Measurements from ENCODE around the gene PDK1.

PDK1 gene

GRCh38 chr2:172596776-172597175 lies 40.9 kb downstream of the PDK1 start:
- Mint-ChIP-seq H3K36me3 (ENCODE audit: low read depth) (peaks cover 39% of the 10 kb centered on the region), H3K4me1 (ENCODE audit: low read depth) (peaks cover 7% of the 10 kb centered on the region), H3K9me3 (no peaks in the 10 kb centered on the region), H3K4me3 (no peak overlapping the region), H3K27me3 (ENCODE audit: low read depth) (no peaks in the 10 kb centered on the region), H3K27ac (no peak overlapping the region)

DNA sequence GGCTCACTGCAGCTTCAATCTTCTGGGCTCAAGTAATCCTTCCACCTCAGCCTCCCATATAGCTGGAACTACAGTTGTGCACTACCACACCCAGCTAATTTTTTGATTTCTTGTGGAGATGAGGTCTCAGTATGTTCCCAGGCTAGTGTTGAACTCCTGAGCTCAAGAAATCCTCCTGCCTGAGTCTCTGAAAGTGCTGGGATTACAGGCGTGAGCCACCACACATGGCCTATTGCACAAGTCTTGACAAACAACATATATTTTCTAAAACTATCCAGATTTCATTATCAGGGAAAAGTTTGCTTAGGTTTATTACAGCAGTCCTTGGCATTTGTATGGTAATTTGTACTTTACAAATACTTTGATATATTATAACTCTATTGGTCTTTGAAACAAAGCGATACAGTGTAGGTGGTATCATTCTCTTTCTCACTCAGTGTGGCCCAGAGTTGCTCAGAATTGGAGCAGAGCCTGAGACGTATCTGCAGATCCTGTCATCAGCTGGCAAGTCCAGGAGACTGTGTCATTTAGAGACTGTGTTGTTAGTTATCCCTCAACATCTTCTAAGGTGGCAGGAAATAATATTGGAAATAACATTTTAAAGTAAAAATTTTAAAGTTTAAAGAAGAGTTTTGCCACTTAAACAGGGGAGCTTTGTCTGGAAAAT lies 41.4 kb downstream of the PDK1 start:
- Mint-ChIP-seq H3K9me3 (no peaks in the 10 kb centered on the region), H3K4me1 (ENCODE audit: low read depth) (peaks cover 5% of the 10 kb centered on the region), H3K27ac (no peak overlapping the region), H3K4me3 (no peak overlapping the region), H3K27me3 (ENCODE audit: low read depth) (no peaks in the 10 kb centered on the region), H3K36me3 (ENCODE audit: low read depth) (peaks cover 37% of the 10 kb centered on the region)

- Mint-ChIP-seq H3K4me3 (no peak overlapping the region), H3K9me3 (no peaks in the 10 kb centered on the region), H3K4me1 (ENCODE audit: low read depth) (peaks cover 4% of the 10 kb centered on the region), H3K27me3 (ENCODE audit: low read depth) (no peaks in the 10 kb centered on the region), H3K36me3 (ENCODE audit: low read depth) (peaks cover 49% of the 10 kb centered on the region), H3K27ac (no peak overlapping the region)
Observed at GRCh38 chr2:172599947-172600346, 44.1 kb downstream of the PDK1 start.

DNA sequence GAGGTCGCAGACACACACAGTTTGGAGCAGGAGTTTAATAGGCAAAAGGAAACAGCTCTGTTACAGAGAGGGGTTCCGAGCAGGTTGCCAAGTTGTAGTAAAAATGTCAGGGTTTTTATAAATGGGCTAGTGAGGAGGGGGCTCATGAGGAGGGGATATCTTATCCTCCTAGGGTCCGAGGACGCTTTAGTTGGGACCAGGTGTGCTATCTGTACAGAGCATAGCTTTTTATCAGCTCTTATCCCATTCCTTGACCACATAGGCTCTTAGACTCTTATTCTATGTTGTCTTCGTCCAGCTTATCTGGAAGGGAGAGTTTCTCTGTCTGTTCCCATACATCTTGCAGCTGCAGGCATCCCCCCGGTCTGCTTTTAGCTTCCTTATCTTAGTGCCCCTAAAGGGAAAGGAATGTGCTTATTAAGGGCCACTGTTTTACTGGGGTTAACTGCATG lies 44.7 kb downstream of the PDK1 start:
- Mint-ChIP-seq H3K9me3 (no peaks in the 10 kb centered on the region), H3K27ac (no peak overlapping the region), H3K36me3 (ENCODE audit: low read depth) (peaks cover 49% of the 10 kb centered on the region), H3K27me3 (ENCODE audit: low read depth) (no peaks in the 10 kb centered on the region), H3K4me3 (no peak overlapping the region), H3K4me1 (ENCODE audit: low read depth) (peaks cover 4% of the 10 kb centered on the region)

DNA sequence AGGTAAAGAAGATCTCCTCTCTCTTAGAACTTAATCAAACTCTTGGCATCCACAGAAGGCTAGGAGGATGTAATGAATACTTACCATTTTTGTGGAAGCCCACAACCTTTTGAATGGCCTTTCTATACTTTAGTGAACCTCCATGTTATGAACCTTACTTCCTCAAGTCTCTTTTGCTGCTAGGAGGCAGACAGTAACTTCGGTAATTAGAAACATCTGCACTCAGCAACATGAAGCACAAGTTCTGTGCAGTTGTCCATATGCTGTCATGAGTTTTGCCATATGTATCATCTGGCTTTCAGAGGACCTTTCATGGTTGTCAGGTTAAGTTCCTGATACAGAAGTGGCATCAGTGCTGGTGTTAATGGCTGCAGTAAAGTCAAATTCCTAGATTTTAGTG lies 50.4 kb downstream of the PDK1 start:
- no peak overlapping the region for H3K4me3 Mint-ChIP-seq
- no peak overlapping the region for H3K27ac Mint-ChIP-seq
- H3K4me1 Mint-ChIP-seq (ENCODE audit: low read depth), result peaks cover 2% of the 10 kb centered on the region
- no peaks in the 10 kb centered on the region for H3K27me3 Mint-ChIP-seq (ENCODE audit: low read depth)
- peaks cover 44% of the 10 kb centered on the region for H3K36me3 Mint-ChIP-seq (ENCODE audit: low read depth)
- H3K9me3 Mint-ChIP-seq, result no peaks in the 10 kb centered on the region

DNA sequence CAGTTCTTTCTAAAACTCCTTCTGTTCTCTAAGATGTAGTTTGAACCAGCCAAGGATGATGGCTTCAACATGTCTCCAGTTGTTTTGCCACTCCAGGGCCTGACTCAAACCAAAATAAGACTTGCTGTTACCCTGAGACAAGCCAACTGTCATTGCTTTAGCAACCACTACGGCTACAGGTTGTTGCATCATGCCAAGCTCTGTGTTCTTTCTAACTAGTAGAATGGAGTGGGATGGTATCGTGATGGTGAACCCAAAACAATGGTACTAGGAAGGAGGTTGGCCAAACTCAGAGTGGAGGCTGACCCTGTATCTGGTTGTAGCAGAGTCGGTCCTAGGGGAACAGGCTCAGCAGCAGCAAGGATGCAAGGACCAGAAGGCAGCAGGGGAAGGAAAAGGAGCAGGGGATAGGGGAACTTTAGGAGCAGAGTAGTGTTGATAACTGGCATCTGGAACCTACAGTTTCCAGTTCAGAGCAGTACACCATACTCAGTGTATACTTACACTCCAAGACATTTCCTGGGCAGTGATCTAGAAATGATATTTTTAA lies 51.6 kb downstream of the PDK1 start:
- no peak overlapping the region for H3K4me3 Mint-ChIP-seq
- H3K27me3 Mint-ChIP-seq (ENCODE audit: low read depth), result no peaks in the 10 kb centered on the region
- H3K4me1 Mint-ChIP-seq (ENCODE audit: low read depth), result peaks cover 2% of the 10 kb centered on the region
- H3K36me3 Mint-ChIP-seq (ENCODE audit: low read depth), result peaks cover 44% of the 10 kb centered on the region
- no peak overlapping the region for H3K27ac Mint-ChIP-seq
- no peaks in the 10 kb centered on the region for H3K9me3 Mint-ChIP-seq

DNA sequence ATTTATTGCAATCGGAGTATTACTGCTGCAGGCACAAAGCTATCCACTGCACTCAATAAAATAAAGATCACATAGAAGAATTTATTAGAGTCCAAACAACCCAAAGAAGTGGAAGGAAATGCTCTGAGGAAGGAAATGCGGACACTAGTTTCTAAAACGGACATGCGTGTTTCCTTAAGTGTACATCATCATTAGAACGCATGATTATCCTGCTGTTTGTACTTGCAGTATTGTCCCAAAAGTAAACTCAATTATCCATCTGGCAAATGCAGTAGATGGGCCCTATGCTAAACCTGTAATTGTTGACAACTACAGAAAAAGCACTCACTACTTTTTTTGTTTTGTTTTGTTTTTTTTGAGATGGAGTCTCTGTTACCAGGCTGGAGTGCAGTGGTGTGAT lies 53.6 kb downstream of the PDK1 start:
- peaks cover 2% of the 10 kb centered on the region for H3K4me1 Mint-ChIP-seq (ENCODE audit: low read depth)
- no peaks in the 10 kb centered on the region for H3K9me3 Mint-ChIP-seq
- H3K36me3 Mint-ChIP-seq (ENCODE audit: low read depth), result peaks cover 28% of the 10 kb centered on the region
- no peak overlapping the region for H3K27ac Mint-ChIP-seq
- no peak overlapping the region for H3K4me3 Mint-ChIP-seq
- H3K27me3 Mint-ChIP-seq (ENCODE audit: low read depth), result no peaks in the 10 kb centered on the region

GRCh38 chr2:172612051-172612450 lies 56.2 kb downstream of the PDK1 start:
- Mint-ChIP-seq H3K27ac (no peak overlapping the region), H3K36me3 (ENCODE audit: low read depth) (peaks cover 16% of the 10 kb centered on the region), H3K9me3 (no peaks in the 10 kb centered on the region), H3K4me3 (no peak overlapping the region), H3K4me1 (ENCODE audit: low read depth) (no peaks in the 10 kb centered on the region), H3K27me3 (ENCODE audit: low read depth) (no peaks in the 10 kb centered on the region)

DNA sequence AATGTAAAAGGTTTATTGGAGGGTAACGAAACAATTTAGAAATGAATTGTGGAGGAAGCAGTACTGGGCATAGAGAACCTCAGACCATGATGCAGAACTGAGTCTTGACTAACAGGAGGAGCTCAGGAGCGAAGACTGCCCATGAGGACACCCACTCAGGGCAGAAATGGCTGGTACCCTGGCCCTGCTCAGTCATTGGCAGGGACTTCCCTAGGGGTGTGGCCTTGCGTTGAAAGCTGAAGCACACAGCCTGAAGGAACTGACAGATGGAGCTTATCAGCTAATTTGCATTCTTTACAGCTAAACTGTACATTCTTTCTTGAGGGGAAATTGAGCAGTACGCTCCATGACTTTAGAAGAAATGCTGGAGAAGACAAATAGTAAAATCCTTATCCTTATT lies 57.1 kb downstream of the PDK1 start:
- no peaks in the 10 kb centered on the region for H3K4me1 Mint-ChIP-seq (ENCODE audit: low read depth)
- no peaks in the 10 kb centered on the region for H3K27me3 Mint-ChIP-seq (ENCODE audit: low read depth)
- peaks cover 12% of the 10 kb centered on the region for H3K36me3 Mint-ChIP-seq (ENCODE audit: low read depth)
- no peaks in the 10 kb centered on the region for H3K9me3 Mint-ChIP-seq
- H3K27ac Mint-ChIP-seq, result no peak overlapping the region
- no peak overlapping the region for H3K4me3 Mint-ChIP-seq

GRCh38 chr2:172613615-172614231 lies 57.8 kb downstream of the PDK1 start:
- H3K36me3 Mint-ChIP-seq (ENCODE audit: low read depth), result peaks cover 12% of the 10 kb centered on the region
- H3K4me1 Mint-ChIP-seq (ENCODE audit: low read depth), result no peaks in the 10 kb centered on the region
- H3K4me3 Mint-ChIP-seq, result no peak overlapping the region
- no peak overlapping the region for H3K27ac Mint-ChIP-seq
- no peaks in the 10 kb centered on the region for H3K27me3 Mint-ChIP-seq (ENCODE audit: low read depth)
- H3K9me3 Mint-ChIP-seq, result no peaks in the 10 kb centered on the region

- Mint-ChIP-seq H3K27me3 (ENCODE audit: low read depth) (no peaks in the 10 kb centered on the region), H3K9me3 (no peaks in the 10 kb centered on the region), H3K4me3 (no peak overlapping the region), H3K4me1 (ENCODE audit: low read depth) (no peaks in the 10 kb centered on the region), H3K27ac (no peak overlapping the region), H3K36me3 (ENCODE audit: low read depth) (peaks cover 12% of the 10 kb centered on the region)
Observed at GRCh38 chr2:172614932-172615331, 59.0 kb downstream of the PDK1 start.

GRCh38 chr2:172615727-172616261 lies 59.9 kb downstream of the PDK1 start:
- Mint-ChIP-seq H3K4me3 (no peak overlapping the region), H3K9me3 (no peaks in the 10 kb centered on the region), H3K4me1 (ENCODE audit: low read depth) (no peaks in the 10 kb centered on the region), H3K27me3 (ENCODE audit: low read depth) (no peaks in the 10 kb centered on the region), H3K36me3 (ENCODE audit: low read depth) (peaks cover 12% of the 10 kb centered on the region), H3K27ac (no peak overlapping the region)

DNA sequence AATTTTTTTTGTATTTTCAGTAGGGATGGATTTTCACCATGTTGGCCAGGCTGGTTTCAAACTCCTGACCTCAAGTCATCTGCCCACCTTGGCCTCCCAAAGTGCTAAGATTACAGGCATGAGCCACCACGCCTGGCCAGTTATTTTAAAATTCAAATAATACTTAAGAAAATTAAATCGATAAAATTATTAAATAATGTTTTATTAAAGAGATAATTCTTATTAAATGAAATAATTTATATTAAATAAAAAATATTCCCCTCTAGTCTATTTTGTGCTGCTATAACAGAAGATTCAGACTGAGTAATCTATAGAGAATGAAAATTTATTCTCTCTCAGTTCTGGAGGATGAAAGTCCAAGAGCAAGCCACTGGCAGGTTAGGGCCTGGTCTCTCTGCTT lies 61.2 kb downstream of the PDK1 start:
- Mint-ChIP-seq H3K27me3 (ENCODE audit: low read depth) (no peaks in the 10 kb centered on the region), H3K9me3 (no peaks in the 10 kb centered on the region), H3K4me3 (no peak overlapping the region), H3K36me3 (ENCODE audit: low read depth) (peaks cover 4% of the 10 kb centered on the region), H3K4me1 (ENCODE audit: low read depth) (no peaks in the 10 kb centered on the region), H3K27ac (no peak overlapping the region)

- H3K27me3 Mint-ChIP-seq (ENCODE audit: low read depth), result no peaks in the 10 kb centered on the region
- H3K4me3 Mint-ChIP-seq, result no peak overlapping the region
- H3K27ac Mint-ChIP-seq, result no peak overlapping the region
- peaks cover 5% of the 10 kb centered on the region for H3K36me3 Mint-ChIP-seq (ENCODE audit: low read depth)
- H3K9me3 Mint-ChIP-seq, result no peaks in the 10 kb centered on the region
- H3K4me1 Mint-ChIP-seq (ENCODE audit: low read depth), result no peaks in the 10 kb centered on the region
Observed at GRCh38 chr2:172623249-172623965, 67.5 kb downstream of the PDK1 start.

- Mint-ChIP-seq H3K4me3 (no peak overlapping the region), H3K27me3 (ENCODE audit: low read depth) (no peaks in the 10 kb centered on the region), H3K27ac (no peak overlapping the region), H3K4me1 (ENCODE audit: low read depth) (no peaks in the 10 kb centered on the region), H3K36me3 (ENCODE audit: low read depth) (peaks cover 10% of the 10 kb centered on the region), H3K9me3 (no peaks in the 10 kb centered on the region)
Observed at GRCh38 chr2:172624996-172625395, 69.1 kb downstream of the PDK1 start.
